Panc1 (cell line): ENCODE data around the gene FNIP1. TPM values are rescaled to one million over a fixed set of nuclear protein-coding genes. Genes with fewer than 3 reads are reported as not detected.

Experiments
- ATAC-seq: fragments of 200-7000 bp; cut with Tn5 transposase; 2 replicates; pipeline ENCODE4 v1.9.1; 2020; ENCODE audit warnings: mild to moderate bottlenecking, moderate library complexity
- BruUV-seq: library from RNA; stranded (reverse); fragments of 400-500 nt; replicated peaks from 2 replicates; lab custom pipeline; 2021; lab: Mats Ljungman, UMichigan
- CTCF ChIA-PET: fragments of 300-600 bp; sonication (Branson Sonifier 250); formaldehyde crosslinking; loops from one replicate; lab custom pipeline; 2022; ENCODE audit warnings: antibody characterized with exemption; lab: Charles Lee
- POLR2A ChIA-PET: fragments of 300-600 bp; sonication (Branson Sonifier 250); formaldehyde crosslinking; loops from one replicate; lab custom pipeline; 2022; ENCODE audit warnings: antibody characterized with exemption; lab: Charles Lee
- DNase-seq: peaks from one replicate; pipeline ENCODE4 v3.0.0-alpha.2; 2010; ENCODE audit warnings: low read depth, low spot score
- H3K27ac ChIP-seq: 2 replicates; pipeline ENCODE4 v1.5.1; 2011; ENCODE audit warnings: mild to moderate bottlenecking, low read length, inconsistent platforms
- H3K27me3 ChIP-seq: fragments of 200-500 bp; sonication (Bioruptor generic); 2 replicates; pipeline ENCODE4 v1.6.0; 2014; ENCODE audit warnings: low read length, inconsistent platforms; ENCODE audit not compliant: control insufficient read depth, insufficient read depth
- H3K36me3 ChIP-seq: fragments of 200-500 bp; sonication (Bioruptor generic); 2 replicates; pipeline ENCODE4 v1.5.1; 2014; ENCODE audit warnings: inconsistent platforms, mild to moderate bottlenecking, low read length, moderate library complexity; ENCODE audit not compliant: control insufficient read depth, insufficient read depth
- H3K4me1 ChIP-seq: 2 replicates; pipeline ENCODE4 v1.5.1; 2011; ENCODE audit warnings: inconsistent platforms, mild to moderate bottlenecking, low read length, moderate library complexity; ENCODE audit not compliant: control insufficient read depth, insufficient read depth
- H3K4me3 ChIP-seq, 2 experiments: 2 replicates each; pipeline ENCODE4 v1.5.1; 2011 to 2012; ENCODE audit warnings: low read depth in 2 of 2, low read length in 2 of 2, mild to moderate bottlenecking in 2 of 2, inconsistent platforms in 1 of 2, moderate library complexity in 1 of 2
- H3K9me3 ChIP-seq: fragments of 200-500 bp; sonication (Bioruptor generic); 2 replicates; pipeline ENCODE4 v1.5.1; 2014; ENCODE audit warnings: low read depth, mild to moderate bottlenecking, inconsistent platforms, low read length, moderate library complexity; ENCODE audit not compliant: control insufficient read depth, insufficient read depth
- CTCF ChIP-seq: fragments of 450-650 bp; IDR thresholded peaks from 2 replicates; pipeline ENCODE4 v1.5.1; 2017; ENCODE audit warnings: mild to moderate bottlenecking
- POLR2AphosphoS5 ChIP-seq: IDR thresholded peaks from 2 replicates; pipeline ENCODE4 v1.6.1; 2012; ENCODE audit warnings: mild to moderate bottlenecking, low read depth, low read length, moderate library complexity
- REST ChIP-seq, 2 experiments: IDR thresholded peaks; 2 replicates each; pipeline ENCODE4 v1.6.1; 2011 to 2012; ENCODE audit warnings: low read depth in 2 of 2, control low read depth in 1 of 2, low read length in 1 of 2, mild to moderate bottlenecking in 1 of 2, moderate library complexity in 1 of 2; ENCODE audit not compliant: insufficient read depth in 1 of 2
- SIN3A ChIP-seq: IDR thresholded peaks from 2 replicates; pipeline ENCODE4 v1.6.1; 2012; ENCODE audit warnings: low read depth, mild to moderate bottlenecking, low read length, moderate library complexity, borderline replicate concordance; ENCODE audit not compliant: insufficient read depth
- TCF7L2 ChIP-seq: IDR thresholded peaks from 2 replicates; pipeline ENCODE4 v1.6.1; 2011; ENCODE audit warnings: mild to moderate bottlenecking, low read depth, low read length, inconsistent platforms
- in situ Hi-C: cut with HindIII; loops from 2 replicates; pipeline ENCODE4 v1.10.0; 2016; ENCODE audit warnings: low sequenced_read_pairs, low pct_unique_long_range_greater_than_20kb
- intact Hi-C: fragments of 100-400 bp; cut with micrococcal nuclease; formaldehyde crosslinking; loops from one replicate; pipeline ENCODE4 v1.10.0; 2022; ENCODE audit not compliant: unreplicated experiment
- total RNA-seq: library from RNA; stranded (reverse); gene quantifications from one replicate; pipeline ENCODE4 v1.2.1, GENCODE V29; 2021; ENCODE audit not compliant: unreplicated experiment

Gene FNIP1
- total RNA-seq, 1 experiment from 2014 or later: 48.3 TPM

GRCh38 chr5:131630963-131631350, 165.9 kb downstream of the FNIP1 start:
- DNase-seq: no peak
- Histone ChIP-seq H3K4me3 (no peak overlapping the region), H3K27ac (peak overlapping the region; percentile 57), H3K9me3 (no peaks in the 10 kb centered on the region), H3K36me3 (peaks cover 2% of the 10 kb centered on the region; the same call in 1 of the 2 replicates), H3K4me1 (peaks cover 24% of the 10 kb centered on the region), H3K27me3 (no peaks in the 10 kb centered on the region)
- CTCF ChIA-PET: no interaction called here
- in situ Hi-C loops (no loop called here), intact Hi-C loops (no loop called here)
- no peak for ATAC-seq
- BruUV-seq: TSS peak; percentile 0
- no peak for TF ChIP-seq TCF7L2
- no peak for TF ChIP-seq POLR2AphosphoS5
- no peak for TF ChIP-seq CTCF
- no peak for TF ChIP-seq SIN3A
- no peak for TF ChIP-seq REST (IDR thresholded peaks at IDR 0.05; ENCODE audit: insufficient read depth in 1 of 2, low read depth in 2 of 2, low read length in 1 of 2)
- POLR2A ChIA-PET: no interaction called here

GRCh38 chr5:131630208-131630962, 166.4 kb downstream of the FNIP1 start:
- H3K4me1 ChIP-seq: peaks cover 24% of the 10 kb centered on the region
- DNase-seq (no peak), ATAC-seq (no peak)
- H3K27me3 ChIP-seq: no peaks in the 10 kb centered on the region
- intact Hi-C loops (no loop called here), in situ Hi-C loops (no loop called here)
- no peak overlapping the region for H3K4me3 ChIP-seq
- H3K9me3 ChIP-seq: no peaks in the 10 kb centered on the region
- H3K27ac ChIP-seq: peak overlapping the region; percentile 57
- H3K36me3 ChIP-seq: peaks cover 2% of the 10 kb centered on the region; the same call in 1 of the 2 replicates
- ChIA-PET CTCF (no interaction called here), POLR2A (interaction anchor here (0.6 kb wide), 1 partner anchor 663 kb away, joined by 6 read pairs; no protein-coding TSS in a partner anchor)
- no TSS peak for BruUV-seq
- TF ChIP-seq SIN3A (no peak), TCF7L2 (no peak), CTCF (no peak), REST (IDR thresholded peaks at IDR 0.05; ENCODE audit: insufficient read depth in 1 of 2, low read depth in 2 of 2, low read length in 1 of 2) (no peak), POLR2AphosphoS5 (no peak)
